ENCODE measurements around the gene WDR44. TPM values are rescaled to one million over a fixed set of nuclear protein-coding genes. Genes with fewer than 3 reads are reported as not detected.
"Not testable (repeated sequence)": the region's sequence is repeated elsewhere in the genome, so short reads cannot be mapped to it uniquely, and the experiment has no call there.

Gene WDR44
- total RNA-seq, 2 experiments from 2014 or later: 11.7 to 12.2 TPM

- Histone ChIP-seq H3K4me1 (ENCODE audit: insufficient read depth, low read length) (no peaks in the 10 kb centered on the region), H3K27ac (ENCODE audit: low read depth in 1 of 2, low read length in 2 of 2) (no peak overlapping the region), H3K4me3 (ENCODE audit: low read length) (no peak overlapping the region), H3K27me3 (ENCODE audit: control insufficient read depth in 1 of 2, insufficient read depth in 2 of 2, low read length in 2 of 2) (no peaks in the 10 kb centered on the region), H3K9me3 (ENCODE audit: control insufficient read depth in 1 of 2, insufficient read depth in 1 of 2, low read length in 2 of 2) (no peaks in the 10 kb centered on the region), H3K36me3 (ENCODE audit: insufficient read depth, low read length) (no peaks in the 10 kb centered on the region)
- ChIA-PET CTCF (interaction anchor here (1.0 to 4.9 kb wide), 8 partner anchors 36 to 348 kb away, joined by 3 to 31 read pairs (median 4); partner anchors contain the start of gene DOCK11), POLR2A (interaction anchor here (0.7 to 1.5 kb wide), 4 partner anchors 36 to 80 kb away, joined by 3 to 6 read pairs (median 4); partner anchors contain the start of gene DOCK11)
- peak; percentile 67 for ATAC-seq (ENCODE audit: poor library complexity)
- Mint-ChIP-seq H3K27ac (no peak overlapping the region), H3K27me3 (no peaks in the 10 kb centered on the region), H3K9me3 (no peaks in the 10 kb centered on the region), H3K36me3 (ENCODE audit: low read depth) (no peaks in the 10 kb centered on the region), H3K4me1 (ENCODE audit: low read depth) (peaks cover 6% of the 10 kb centered on the region), H3K4me3 (no peak overlapping the region)
- intact Hi-C loops (cut with DNase I, micrococcal nuclease): loop anchor here (1.0 to 5.0 kb wide), 4 partner anchors 77 to 608 kb away; no protein-coding TSS in a partner anchor
- DNase-seq: peak in 8 of 14 experiments; percentile 0 to 65 (median 14)
- peak; percentile 59 for TF ChIP-seq CTCF (IDR thresholded peaks at IDR 0.05)
Measured at GRCh38 chrX:118459494-118459893, 113.6 kb downstream of the WDR44 start.

GRCh38 chrX:118464501-118464900 lies 118.6 kb downstream of the WDR44 start:
- no peaks in the 10 kb centered on the region for H3K36me3 Mint-ChIP-seq (ENCODE audit: low read depth)
- no peak for ATAC-seq (ENCODE audit: poor library complexity)
- H3K4me3 Mint-ChIP-seq: no peak overlapping the region
- H3K4me1 Mint-ChIP-seq (ENCODE audit: low read depth): peaks cover 3% of the 10 kb centered on the region
- no peaks in the 10 kb centered on the region for H3K27me3 Mint-ChIP-seq
- H3K4me1 ChIP-seq (ENCODE audit: insufficient read depth, low read length): no peaks in the 10 kb centered on the region
- intact Hi-C loops (cut with DNase I, micrococcal nuclease): no loop called here
- no peak overlapping the region for H3K27ac Mint-ChIP-seq
- H3K36me3 ChIP-seq (ENCODE audit: insufficient read depth, low read length): no peaks in the 10 kb centered on the region
- H3K27me3 ChIP-seq (ENCODE audit: control insufficient read depth in 1 of 2, insufficient read depth in 2 of 2, low read length in 2 of 2): no peaks in the 10 kb centered on the region
- CTCF ChIA-PET: no interaction called here
- POLR2A ChIA-PET: no interaction called here
- no peak for TF ChIP-seq CTCF (IDR thresholded peaks at IDR 0.05)
- DNase-seq: no peak
- H3K4me3 ChIP-seq (ENCODE audit: low read length): no peak overlapping the region
- no peak overlapping the region for H3K27ac ChIP-seq (ENCODE audit: low read depth in 1 of 2, low read length in 2 of 2)
- H3K9me3 ChIP-seq (ENCODE audit: control insufficient read depth in 1 of 2, insufficient read depth in 1 of 2, low read length in 2 of 2): no peaks in the 10 kb centered on the region
- no peaks in the 10 kb centered on the region for H3K9me3 Mint-ChIP-seq

- Histone ChIP-seq H3K27me3 (ENCODE audit: control insufficient read depth in 1 of 2, insufficient read depth in 2 of 2, low read length in 2 of 2) (no peaks in the 10 kb centered on the region), H3K36me3 (ENCODE audit: insufficient read depth, low read length) (no peaks in the 10 kb centered on the region), H3K27ac (ENCODE audit: low read depth in 1 of 2, low read length in 2 of 2) (no peak overlapping the region), H3K9me3 (ENCODE audit: control insufficient read depth in 1 of 2, insufficient read depth in 1 of 2, low read length in 2 of 2) (no peaks in the 10 kb centered on the region), H3K4me3 (ENCODE audit: low read length) (no peak overlapping the region), H3K4me1 (ENCODE audit: insufficient read depth, low read length) (no peaks in the 10 kb centered on the region)
- ChIA-PET POLR2A (no interaction called here), CTCF (no interaction called here)
- no peak for DNase-seq
- Mint-ChIP-seq H3K4me3 (no peak overlapping the region), H3K36me3 (ENCODE audit: low read depth) (no peaks in the 10 kb centered on the region), H3K27ac (no peak overlapping the region), H3K27me3 (no peaks in the 10 kb centered on the region), H3K4me1 (ENCODE audit: low read depth) (no peaks in the 10 kb centered on the region), H3K9me3 (no peaks in the 10 kb centered on the region)
- ATAC-seq (ENCODE audit: poor library complexity): no peak
- TF ChIP-seq CTCF (IDR thresholded peaks at IDR 0.05): no peak
- intact Hi-C loops (cut with DNase I, micrococcal nuclease): no loop called here
Measured at GRCh38 chrX:118468122-118468521, 122.2 kb downstream of the WDR44 start.

- DNase-seq; intact Hi-C loops (cut with DNase I, micrococcal nuclease); H3K4me1 Mint-ChIP-seq (ENCODE audit: low read depth); H3K36me3 Mint-ChIP-seq (ENCODE audit: low read depth); H3K27me3 ChIP-seq (ENCODE audit: control insufficient read depth in 1 of 2, insufficient read depth in 2 of 2, low read length in 2 of 2); ATAC-seq (ENCODE audit: poor library complexity); H3K9me3 Mint-ChIP-seq; CTCF ChIA-PET; H3K27ac ChIP-seq (ENCODE audit: low read depth in 1 of 2, low read length in 2 of 2); H3K9me3 ChIP-seq (ENCODE audit: control insufficient read depth in 1 of 2, insufficient read depth in 1 of 2, low read length in 2 of 2); H3K4me1 ChIP-seq (ENCODE audit: insufficient read depth, low read length); H3K27me3 Mint-ChIP-seq; H3K4me3 Mint-ChIP-seq; H3K27ac Mint-ChIP-seq; H3K36me3 ChIP-seq (ENCODE audit: insufficient read depth, low read length); H3K4me3 ChIP-seq (ENCODE audit: low read length): not testable (repeated sequence)
- POLR2A ChIA-PET: interaction anchor here (1.5 kb wide), 1 partner anchor 26 kb away, joined by 4 read pairs; no protein-coding TSS in a partner anchor
Measured at GRCh38 chrX:118470721-118471347, 124.9 kb downstream of the WDR44 start.

Data from CD4-positive, alpha-beta T cell (primary cell).